ENCODE measurements around the gene GRPR.
"Not testable (repeated sequence)": the region's sequence is repeated elsewhere in the genome, so short reads cannot be mapped to it uniquely, and the experiment has no call there.

Gene GRPR

GRCh38 chrX:16183843-16184242 is 60.5 kb downstream of the GRPR start:
- not testable (repeated sequence) for H3K4me1 ChIP-seq (ENCODE audit: control insufficient read depth in 1 of 2, insufficient read depth in 2 of 2, low read length in 2 of 2); H3K23ac ChIP-seq (ENCODE audit: low read length); H3K27ac ChIP-seq (ENCODE audit: low read depth, low read length); H3K4me3 ChIP-seq (ENCODE audit: low read depth, low read length); H3K79me1 ChIP-seq (ENCODE audit: low read length); H3K79me2 ChIP-seq (ENCODE audit: control insufficient read depth, insufficient read depth, low read length, poor library complexity); H4K8ac ChIP-seq (ENCODE audit: low read depth, low read length); H3K4me2 ChIP-seq (ENCODE audit: low read length); H3K9me3 ChIP-seq (ENCODE audit: insufficient read depth, low read depth, low read length); H2AFZ ChIP-seq (ENCODE audit: insufficient read depth, low read length, poor library complexity); H2AK5ac ChIP-seq (ENCODE audit: low read length); H4K12ac ChIP-seq (ENCODE audit: low read depth, low read length); H3K14ac ChIP-seq (ENCODE audit: low read length); H2BK120ac ChIP-seq (ENCODE audit: insufficient read depth, low read length, poor library complexity); H3K36me3 ChIP-seq (ENCODE audit: control insufficient read depth in 1 of 2, insufficient read depth in 2 of 2, low read length in 2 of 2); H4K91ac ChIP-seq (ENCODE audit: low read depth, low read length); DNase-seq; H3K18ac ChIP-seq (ENCODE audit: low read length); H2BK12ac ChIP-seq (ENCODE audit: low read length); H3K4ac ChIP-seq (ENCODE audit: low read depth, low read length); H3K9ac ChIP-seq (ENCODE audit: low read length); H2BK5ac ChIP-seq (ENCODE audit: low read depth, low read length, poor library complexity); H3K27me3 ChIP-seq (ENCODE audit: insufficient read depth, low read length)
- WGBS (ENCODE audit: extremely low coverage, insufficient coverage, insufficient read length), result no CpG with 5 or more reads among the region's 10 CpGs

DNA sequence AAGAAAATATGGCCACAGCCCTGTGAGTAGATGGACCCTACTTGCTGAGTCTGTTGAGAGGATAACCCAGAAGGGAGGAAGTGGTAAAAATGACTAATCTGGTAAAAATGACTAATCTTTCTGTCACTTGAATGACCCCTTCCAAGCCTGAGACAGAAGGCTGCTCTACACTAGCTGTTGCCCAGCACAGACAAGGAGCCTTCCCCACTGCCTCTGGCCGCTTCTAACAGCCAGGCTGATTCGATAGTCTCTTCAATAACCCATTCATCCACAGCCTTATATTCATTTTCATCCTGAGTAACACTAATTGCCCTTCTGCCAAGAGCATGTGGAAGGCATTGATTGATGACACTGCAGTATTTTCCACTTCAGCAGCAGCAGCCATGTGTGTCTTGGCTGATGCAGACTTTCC is 62.4 kb downstream of the GRPR start:
- H3K4me3 ChIP-seq (ENCODE audit: low read depth, low read length), result no peak overlapping the region
- H3K4me2 ChIP-seq (ENCODE audit: low read length), result no peak overlapping the region
- H4K8ac ChIP-seq (ENCODE audit: low read depth, low read length), result no peak overlapping the region
- H3K9me3 ChIP-seq (ENCODE audit: insufficient read depth, low read depth, low read length), result no peaks in the 10 kb centered on the region
- H3K36me3 ChIP-seq (ENCODE audit: control insufficient read depth in 1 of 2, insufficient read depth in 2 of 2, low read length in 2 of 2), result no peaks in the 10 kb centered on the region
- no peak for DNase-seq
- H2AK5ac ChIP-seq (ENCODE audit: low read length), result no peak overlapping the region
- no peak overlapping the region for H4K12ac ChIP-seq (ENCODE audit: low read depth, low read length)
- H4K91ac ChIP-seq (ENCODE audit: low read depth, low read length), result no peak overlapping the region
- no peak overlapping the region for H3K9ac ChIP-seq (ENCODE audit: low read length)
- no peaks in the 10 kb centered on the region for H3K27me3 ChIP-seq (ENCODE audit: insufficient read depth, low read length)
- H3K79me1 ChIP-seq (ENCODE audit: low read length), result peaks cover 3% of the 10 kb centered on the region
- H3K4me1 ChIP-seq (ENCODE audit: control insufficient read depth in 1 of 2, insufficient read depth in 2 of 2, low read length in 2 of 2), result peaks cover 0 to 8% of the 10 kb centered on the region in 2 experiments
- no peaks in the 10 kb centered on the region for H3K79me2 ChIP-seq (ENCODE audit: control insufficient read depth, insufficient read depth, low read length, poor library complexity)
- H3K27ac ChIP-seq (ENCODE audit: low read depth, low read length), result no peak overlapping the region
- H2AFZ ChIP-seq (ENCODE audit: insufficient read depth, low read length, poor library complexity), result no peak overlapping the region
- WGBS (ENCODE audit: extremely low coverage, insufficient coverage, insufficient read length), result no CpG with 5 or more reads among the region's 2 CpGs
- no peak overlapping the region for H3K14ac ChIP-seq (ENCODE audit: low read length)
- no peak overlapping the region for H2BK120ac ChIP-seq (ENCODE audit: insufficient read depth, low read length, poor library complexity)
- H3K23ac ChIP-seq (ENCODE audit: low read length), result no peak overlapping the region
- peak overlapping the region; percentile 52 for H2BK5ac ChIP-seq (ENCODE audit: low read depth, low read length, poor library complexity)
- H3K18ac ChIP-seq (ENCODE audit: low read length), result no peak overlapping the region
- no peak overlapping the region for H2BK12ac ChIP-seq (ENCODE audit: low read length)
- no peak overlapping the region for H3K4ac ChIP-seq (ENCODE audit: low read depth, low read length)

DNA sequence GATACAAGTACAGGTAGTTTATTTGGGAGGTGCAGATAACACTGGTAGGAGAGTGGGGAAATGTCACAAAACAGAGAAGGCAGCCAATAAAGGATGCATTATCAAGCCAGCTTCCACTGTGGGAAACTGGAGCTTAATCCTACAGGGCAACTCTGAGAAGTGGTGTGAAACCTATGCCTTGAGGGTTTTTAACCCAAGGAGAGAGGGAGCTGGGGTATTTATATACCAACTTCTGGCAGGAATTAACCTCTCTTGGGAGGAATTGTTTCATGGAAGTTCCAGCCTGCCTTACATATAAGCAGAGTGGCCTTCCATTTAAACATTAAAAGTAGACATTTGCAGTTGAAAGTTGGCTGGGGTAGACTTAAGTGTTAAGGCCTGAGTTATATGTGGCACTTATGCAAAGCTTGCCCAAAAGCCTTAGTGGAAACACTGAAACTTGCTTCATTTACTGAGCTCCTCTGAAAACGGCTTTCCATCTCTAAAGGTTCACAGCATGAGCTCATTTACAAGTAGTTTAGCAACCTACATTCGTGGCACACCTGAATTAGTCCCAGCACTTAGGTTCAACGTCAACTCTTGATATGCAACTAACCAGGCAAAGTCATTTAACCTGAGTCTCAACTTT is 63.1 kb downstream of the GRPR start:
- H3K9me3 ChIP-seq (ENCODE audit: insufficient read depth, low read depth, low read length), result no peaks in the 10 kb centered on the region
- H4K12ac ChIP-seq (ENCODE audit: low read depth, low read length), result no peak overlapping the region
- no peaks in the 10 kb centered on the region for H3K27me3 ChIP-seq (ENCODE audit: insufficient read depth, low read length)
- no peak for DNase-seq
- no peak overlapping the region for H4K91ac ChIP-seq (ENCODE audit: low read depth, low read length)
- no peak overlapping the region for H2BK12ac ChIP-seq (ENCODE audit: low read length)
- no CpG with 5 or more reads among the region's 3 CpGs for WGBS (ENCODE audit: extremely low coverage, insufficient coverage, insufficient read length)
- H2BK120ac ChIP-seq (ENCODE audit: insufficient read depth, low read length, poor library complexity), result no peak overlapping the region
- peaks cover 3% of the 10 kb centered on the region for H3K79me1 ChIP-seq (ENCODE audit: low read length)
- no peak overlapping the region for H4K8ac ChIP-seq (ENCODE audit: low read depth, low read length)
- peaks cover 0 to 8% of the 10 kb centered on the region in 2 experiments for H3K4me1 ChIP-seq (ENCODE audit: control insufficient read depth in 1 of 2, insufficient read depth in 2 of 2, low read length in 2 of 2)
- H2AK5ac ChIP-seq (ENCODE audit: low read length), result no peak overlapping the region
- no peak overlapping the region for H2BK5ac ChIP-seq (ENCODE audit: low read depth, low read length, poor library complexity)
- no peak overlapping the region for H2AFZ ChIP-seq (ENCODE audit: insufficient read depth, low read length, poor library complexity)
- no peak overlapping the region for H3K9ac ChIP-seq (ENCODE audit: low read length)
- H3K27ac ChIP-seq (ENCODE audit: low read depth, low read length), result no peak overlapping the region
- H3K4me2 ChIP-seq (ENCODE audit: low read length), result no peak overlapping the region
- no peak overlapping the region for H3K14ac ChIP-seq (ENCODE audit: low read length)
- H3K23ac ChIP-seq (ENCODE audit: low read length), result no peak overlapping the region
- H3K36me3 ChIP-seq (ENCODE audit: control insufficient read depth in 1 of 2, insufficient read depth in 2 of 2, low read length in 2 of 2), result no peaks in the 10 kb centered on the region
- no peaks in the 10 kb centered on the region for H3K79me2 ChIP-seq (ENCODE audit: control insufficient read depth, insufficient read depth, low read length, poor library complexity)
- no peak overlapping the region for H3K18ac ChIP-seq (ENCODE audit: low read length)
- H3K4me3 ChIP-seq (ENCODE audit: low read depth, low read length), result no peak overlapping the region
- H3K4ac ChIP-seq (ENCODE audit: low read depth, low read length), result no peak overlapping the region

DNA sequence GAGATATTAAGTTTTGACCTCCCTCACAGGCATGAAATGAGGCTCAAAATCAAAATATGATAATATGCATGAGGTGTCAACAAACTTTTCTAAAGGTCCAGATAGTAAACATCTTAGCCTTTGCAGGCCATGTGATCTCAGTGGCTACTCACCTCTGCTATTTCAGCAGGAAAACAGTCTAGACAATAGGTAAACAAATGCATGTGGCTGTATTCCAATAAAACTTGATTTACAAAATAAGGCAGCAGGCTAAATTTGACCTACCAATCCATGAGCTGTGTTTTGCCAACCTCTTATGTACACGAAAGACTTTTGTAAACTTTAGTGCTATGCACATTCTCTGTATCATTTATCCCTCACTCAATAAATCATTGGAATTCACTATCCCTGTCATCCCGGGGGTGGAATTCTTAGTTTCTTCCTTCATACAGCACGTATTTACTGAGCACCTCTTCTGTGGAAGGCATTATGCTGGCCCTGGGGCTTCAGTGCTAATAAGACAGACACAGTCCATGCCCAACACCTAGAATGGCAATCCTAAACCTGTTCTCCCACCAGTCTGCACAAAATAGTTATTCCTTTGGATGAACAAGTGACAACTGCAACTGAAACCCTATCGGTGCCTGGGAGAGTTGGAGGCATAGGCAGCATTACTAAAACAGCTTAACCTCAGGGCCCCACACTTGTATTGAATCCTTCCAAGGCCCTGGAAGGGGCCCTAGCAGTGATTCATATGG is 63.8 kb downstream of the GRPR start:
- Histone ChIP-seq H3K4me3 (ENCODE audit: low read depth, low read length) (no peak overlapping the region), H3K4me1 (ENCODE audit: control insufficient read depth in 1 of 2, insufficient read depth in 2 of 2, low read length in 2 of 2) (peaks cover 0 to 8% of the 10 kb centered on the region in 2 experiments), H3K27ac (ENCODE audit: low read depth, low read length) (no peak overlapping the region), H3K79me2 (ENCODE audit: control insufficient read depth, insufficient read depth, low read length, poor library complexity) (no peaks in the 10 kb centered on the region), H3K36me3 (ENCODE audit: control insufficient read depth in 1 of 2, insufficient read depth in 2 of 2, low read length in 2 of 2) (no peaks in the 10 kb centered on the region), H2AFZ (ENCODE audit: insufficient read depth, low read length, poor library complexity) (no peak overlapping the region), H3K4me2 (ENCODE audit: low read length) (no peak overlapping the region), H2AK5ac (ENCODE audit: low read length) (no peak overlapping the region), H3K9ac (ENCODE audit: low read length) (no peak overlapping the region), H3K14ac (ENCODE audit: low read length) (no peak overlapping the region), H4K8ac (ENCODE audit: low read depth, low read length) (no peak overlapping the region), H3K23ac (ENCODE audit: low read length) (no peak overlapping the region), H2BK5ac (ENCODE audit: low read depth, low read length, poor library complexity) (no peak overlapping the region), H3K18ac (ENCODE audit: low read length) (no peak overlapping the region), H4K91ac (ENCODE audit: low read depth, low read length) (no peak overlapping the region), H4K12ac (ENCODE audit: low read depth, low read length) (no peak overlapping the region), H3K9me3 (ENCODE audit: insufficient read depth, low read depth, low read length) (no peaks in the 10 kb centered on the region), H2BK120ac (ENCODE audit: insufficient read depth, low read length, poor library complexity) (no peak overlapping the region), H3K4ac (ENCODE audit: low read depth, low read length) (no peak overlapping the region), H2BK12ac (ENCODE audit: low read length) (no peak overlapping the region), H3K27me3 (ENCODE audit: insufficient read depth, low read length) (no peaks in the 10 kb centered on the region), H3K79me1 (ENCODE audit: low read length) (peaks cover 3% of the 10 kb centered on the region)
- no CpG with 5 or more reads among the region's 4 CpGs for WGBS (ENCODE audit: extremely low coverage, insufficient coverage, insufficient read length)
- DNase-seq, result no peak

Data from trophoblast cell (in vitro differentiated cells and primary cell).